ENCODE data around the gene TMIGD3.

DNA sequence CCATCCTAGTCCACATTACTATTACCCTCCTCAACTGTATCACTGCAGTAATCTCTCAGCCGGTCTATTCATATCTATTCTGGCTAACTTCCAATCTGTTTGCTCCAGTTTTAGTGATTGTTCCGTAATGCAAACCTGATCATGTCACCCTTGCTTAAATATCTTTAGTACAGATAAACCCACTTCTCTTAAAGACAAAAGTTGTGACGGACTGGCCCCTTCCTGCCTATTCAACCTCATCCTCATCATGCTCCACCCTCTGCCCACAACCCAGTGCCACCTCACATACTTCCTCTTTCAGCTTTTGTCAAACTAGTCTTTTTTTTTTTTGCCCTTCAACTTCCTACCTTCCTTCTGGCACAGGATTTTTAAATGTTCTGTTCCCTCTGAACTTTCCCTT lies 32.4 kb downstream of the TMIGD3 start:
- TF ChIP-seq, protein P1, sequence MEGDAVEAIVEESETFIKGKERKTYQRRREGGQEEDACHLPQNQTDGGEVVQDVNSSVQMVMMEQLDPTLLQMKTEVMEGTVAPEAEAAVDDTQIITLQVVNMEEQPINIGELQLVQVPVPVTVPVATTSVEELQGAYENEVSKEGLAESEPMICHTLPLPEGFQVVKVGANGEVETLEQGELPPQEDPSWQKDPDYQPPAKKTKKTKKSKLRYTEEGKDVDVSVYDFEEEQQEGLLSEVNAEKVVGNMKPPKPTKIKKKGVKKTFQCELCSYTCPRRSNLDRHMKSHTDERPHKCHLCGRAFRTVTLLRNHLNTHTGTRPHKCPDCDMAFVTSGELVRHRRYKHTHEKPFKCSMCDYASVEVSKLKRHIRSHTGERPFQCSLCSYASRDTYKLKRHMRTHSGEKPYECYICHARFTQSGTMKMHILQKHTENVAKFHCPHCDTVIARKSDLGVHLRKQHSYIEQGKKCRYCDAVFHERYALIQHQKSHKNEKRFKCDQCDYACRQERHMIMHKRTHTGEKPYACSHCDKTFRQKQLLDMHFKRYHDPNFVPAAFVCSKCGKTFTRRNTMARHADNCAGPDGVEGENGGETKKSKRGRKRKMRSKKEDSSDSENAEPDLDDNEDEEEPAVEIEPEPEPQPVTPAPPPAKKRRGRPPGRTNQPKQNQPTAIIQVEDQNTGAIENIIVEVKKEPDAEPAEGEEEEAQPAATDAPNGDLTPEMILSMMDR (conservative IDR thresholded peaks at IDR 0.05 in 1 of 2, IDR thresholded peaks at IDR 0.05 in 1 of 2; ENCODE audit: low read depth in 1 of 2, low read length in 2 of 2) = no peak
- no peak for TF ChIP-seq EZH2 (IDR thresholded peaks at IDR 0.05; ENCODE audit: low read length, missing control alignments)

Measured in fibroblast of lung (primary cell).